Retinal pigment epithelial cell (primary cell): Measurements from ENCODE around the gene ALOX5.
"Not testable (repeated sequence)": the region's sequence is repeated elsewhere in the genome, so short reads cannot be mapped to it uniquely, and the experiment has no call there.

Experiments
- DNase-seq: peaks from one replicate; pipeline ENCODE4 v3.0.0-alpha.2; 2010; ENCODE audit warnings: low read depth
- H3K4me3 ChIP-seq: 2 replicates; pipeline ENCODE4 v1.5.1; 2011; ENCODE audit warnings: mild to moderate bottlenecking, low read length, control low read depth, moderate library complexity
- CTCF ChIP-seq: conservative IDR thresholded peaks from 2 replicates; pipeline ENCODE4 v1.5.1; 2011; ENCODE audit warnings: low read depth, low read length, control low read depth, inconsistent platforms

The ALOX5 gene

GRCh38 chr10:45410489-45410806 is 36.4 kb downstream of the ALOX5 start:
- H3K4me3 ChIP-seq: no peak overlapping the region
- no peak for DNase-seq
- no peak for TF ChIP-seq CTCF

- no peak overlapping the region for H3K4me3 ChIP-seq
- TF ChIP-seq CTCF: no peak
- no peak for DNase-seq
Measured at GRCh38 chr10:45410807-45411606, 37.0 kb downstream of the ALOX5 start.

- no peak for TF ChIP-seq CTCF
- no peak overlapping the region for H3K4me3 ChIP-seq
- DNase-seq: no peak
Measured at GRCh38 chr10:45411607-45411940, 37.6 kb downstream of the ALOX5 start.

- not testable (repeated sequence) for H3K4me3 ChIP-seq, DNase-seq
Measured at GRCh38 chr10:45415062-45415461, 41.0 kb downstream of the ALOX5 start.

GRCh38 chr10:45416603-45417002 is 42.6 kb downstream of the ALOX5 start:
- no peak for DNase-seq
- no peak for TF ChIP-seq CTCF

GRCh38 chr10:45417746-45418145 is 43.7 kb downstream of the ALOX5 start:
- DNase-seq: no peak
- H3K4me3 ChIP-seq: no peak overlapping the region
- TF ChIP-seq CTCF: no peak

More at GRCh38 chr10:45416603-45417002, 42.6 kb downstream of the ALOX5 start:
- H3K4me3 ChIP-seq: no peak overlapping the region

GRCh38 chr10:45418417-45418848 is 44.4 kb downstream of the ALOX5 start:
- peak overlapping the region; percentile 54 for H3K4me3 ChIP-seq
- no peak for DNase-seq
- no peak for TF ChIP-seq CTCF
